ENCODE measurements around the gene ACR.
A peak's percentile ranks its signal among the peaks of the same experiment; 100 is the strongest.
"Not testable (repeated sequence)": the region's sequence is repeated elsewhere in the genome, so short reads cannot be mapped to it uniquely, and the experiment has no call there.

The ACR gene

GRCh38 chr22:50775132-50775531, 37.1 kb downstream of the ACR start:
- peak; percentile 58 for DNase-seq (ENCODE audit: low read depth)
- TF ChIP-seq CTCF (IDR thresholded peaks at IDR 0.05; ENCODE audit: insufficient read depth, low read depth, low read length, missing control alignments), result peak; percentile 59

GRCh38 chr22:50777631-50778030, 39.6 kb downstream of the ACR start:
- not testable (repeated sequence) for H3K4me3 ChIP-seq (ENCODE audit: low read length); DNase-seq (ENCODE audit: low read depth)

More at GRCh38 chr22:50775132-50775531, 37.1 kb downstream of the ACR start:
- H3K4me3 ChIP-seq (ENCODE audit: low read length), result not testable (repeated sequence)

- H3K4me3 ChIP-seq (ENCODE audit: low read length); DNase-seq (ENCODE audit: low read depth): not testable (repeated sequence)
Observed at GRCh38 chr22:50780244-50780643, 42.2 kb downstream of the ACR start.

GRCh38 chr22:50782253-50782652, 44.2 kb downstream of the ACR start:
- not testable (repeated sequence) for DNase-seq (ENCODE audit: low read depth); H3K4me3 ChIP-seq (ENCODE audit: low read length)

- H3K4me3 ChIP-seq (ENCODE audit: low read length), result peak within 1 kb of the TSS; percentile 51
- DNase-seq (ENCODE audit: low read depth), result peak; percentile 89
Observed at GRCh38 chr22:50783033-50783879, 45.3 kb downstream of the ACR start, which contains the start of gene RABL2B. TSS of gene RABL2B (minus strand) at chr22:50783636. CDS start at chr22:50782294, 1,342 bp downstream.

- not testable (repeated sequence) for DNase-seq (ENCODE audit: low read depth)
- peak overlapping the region; percentile 49 for H3K4me3 ChIP-seq (ENCODE audit: low read length)
Observed at GRCh38 chr22:50783880-50784276, 45.9 kb downstream of the ACR start.

- not testable (repeated sequence) for DNase-seq (ENCODE audit: low read depth); H3K4me3 ChIP-seq (ENCODE audit: low read length)
Observed at GRCh38 chr22:50785289-50785688, 47.3 kb downstream of the ACR start.

- not testable (repeated sequence) for DNase-seq (ENCODE audit: low read depth)
Observed at GRCh38 chr22:50786936-50787335, 48.9 kb downstream of the ACR start.

More at GRCh38 chr22:50786936-50787335, 48.9 kb downstream of the ACR start:
- H3K4me3 ChIP-seq (ENCODE audit: low read length), result not testable (repeated sequence)

Data from epithelial cell of esophagus (primary cell).